Osteocyte (in vitro differentiated cells): ENCODE measurements around the gene TINAGL1. TPM values are rescaled to one million over a fixed set of nuclear protein-coding genes. Genes with fewer than 3 reads are reported as not detected.

Source experiments
- DNase-seq: peaks from one replicate; pipeline ENCODE4 v3.0.0; 2021; ENCODE audit warnings: mixed read lengths; ENCODE audit not compliant: unreplicated experiment; ENCODE audit errors: extremely low spot score
- H3K27ac Mint-ChIP-seq: one replicate; pipeline ENCODE4 v1.8.0; 2021; ENCODE audit warnings: mild to moderate bottlenecking, mixed read lengths; ENCODE audit not compliant: unreplicated experiment
- H3K27me3 Mint-ChIP-seq: one replicate; pipeline ENCODE4 v1.8.0; 2021; ENCODE audit warnings: mixed read lengths; ENCODE audit not compliant: unreplicated experiment
- H3K36me3 Mint-ChIP-seq: one replicate; pipeline ENCODE4 v1.8.0; 2021; ENCODE audit warnings: mixed read lengths; ENCODE audit not compliant: unreplicated experiment
- H3K4me1 Mint-ChIP-seq: one replicate; pipeline ENCODE4 v1.8.0; 2021; ENCODE audit warnings: mixed read lengths; ENCODE audit not compliant: unreplicated experiment
- H3K4me3 Mint-ChIP-seq: one replicate; pipeline ENCODE4 v1.8.0; 2021; ENCODE audit warnings: mild to moderate bottlenecking, moderate library complexity, mixed read lengths; ENCODE audit not compliant: unreplicated experiment
- H3K9me3 Mint-ChIP-seq: one replicate; pipeline ENCODE4 v1.8.0; 2021; ENCODE audit warnings: mixed read lengths; ENCODE audit not compliant: unreplicated experiment
- total RNA-seq: library from RNA; stranded (reverse); gene quantifications from 2 replicates; pipeline ENCODE4 v1.2.1, GENCODE V29; 2021
- TF ChIP-seq, protein P1 (sequence below): fragments of 200-600 bp; sonication (generic); IDR thresholded peaks from 2 replicates; pipeline ENCODE4 v1.5.0; 2021; ENCODE audit warnings: antibody characterized with exemption, mild to moderate bottlenecking, moderate library complexity

TINAGL1 gene
- total RNA-seq, 1 donor from 2014 or later, result 10.0 TPM

GRCh38 chr1:31591425-31592093 lies 15.2 kb downstream of the TINAGL1 start:
- H3K36me3 Mint-ChIP-seq, result no peaks in the 10 kb centered on the region
- H3K4me3 Mint-ChIP-seq, result no peak overlapping the region
- H3K9me3 Mint-ChIP-seq, result no peaks in the 10 kb centered on the region
- peaks cover 11% of the 10 kb centered on the region for H3K27me3 Mint-ChIP-seq
- no peak for DNase-seq
- peaks cover 21% of the 10 kb centered on the region for H3K4me1 Mint-ChIP-seq
- H3K27ac Mint-ChIP-seq, result peak overlapping the region; percentile 40
- TF ChIP-seq, protein P1, sequence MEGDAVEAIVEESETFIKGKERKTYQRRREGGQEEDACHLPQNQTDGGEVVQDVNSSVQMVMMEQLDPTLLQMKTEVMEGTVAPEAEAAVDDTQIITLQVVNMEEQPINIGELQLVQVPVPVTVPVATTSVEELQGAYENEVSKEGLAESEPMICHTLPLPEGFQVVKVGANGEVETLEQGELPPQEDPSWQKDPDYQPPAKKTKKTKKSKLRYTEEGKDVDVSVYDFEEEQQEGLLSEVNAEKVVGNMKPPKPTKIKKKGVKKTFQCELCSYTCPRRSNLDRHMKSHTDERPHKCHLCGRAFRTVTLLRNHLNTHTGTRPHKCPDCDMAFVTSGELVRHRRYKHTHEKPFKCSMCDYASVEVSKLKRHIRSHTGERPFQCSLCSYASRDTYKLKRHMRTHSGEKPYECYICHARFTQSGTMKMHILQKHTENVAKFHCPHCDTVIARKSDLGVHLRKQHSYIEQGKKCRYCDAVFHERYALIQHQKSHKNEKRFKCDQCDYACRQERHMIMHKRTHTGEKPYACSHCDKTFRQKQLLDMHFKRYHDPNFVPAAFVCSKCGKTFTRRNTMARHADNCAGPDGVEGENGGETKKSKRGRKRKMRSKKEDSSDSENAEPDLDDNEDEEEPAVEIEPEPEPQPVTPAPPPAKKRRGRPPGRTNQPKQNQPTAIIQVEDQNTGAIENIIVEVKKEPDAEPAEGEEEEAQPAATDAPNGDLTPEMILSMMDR, result no peak

DNA sequence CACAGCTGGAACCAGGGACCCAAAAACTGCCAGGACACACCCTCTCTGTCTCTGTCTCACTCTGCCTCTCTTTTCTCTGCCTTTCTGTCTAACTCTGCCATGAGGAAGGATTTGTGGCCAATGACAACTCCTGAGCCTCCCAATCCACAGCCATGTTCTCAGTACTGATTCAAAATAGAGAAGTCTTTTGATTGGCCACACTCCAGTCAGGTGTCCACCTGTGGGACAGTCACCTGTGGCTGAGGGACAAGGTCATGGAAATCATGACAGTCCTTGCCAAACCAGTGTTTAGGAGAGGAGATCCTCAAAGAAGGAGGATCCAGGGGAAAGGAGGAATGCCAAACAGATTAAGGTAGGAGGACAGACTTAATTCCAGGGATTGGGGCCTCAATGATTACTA lies 15.8 kb downstream of the TINAGL1 start:
- no peak overlapping the region for H3K4me3 Mint-ChIP-seq
- TF ChIP-seq, protein P1, result no peak
- no peaks in the 10 kb centered on the region for H3K36me3 Mint-ChIP-seq
- H3K9me3 Mint-ChIP-seq, result no peaks in the 10 kb centered on the region
- H3K4me1 Mint-ChIP-seq, result peaks cover 21% of the 10 kb centered on the region
- DNase-seq, result no peak
- peak overlapping the region; percentile 40 for H3K27ac Mint-ChIP-seq
- H3K27me3 Mint-ChIP-seq, result peaks cover 16% of the 10 kb centered on the region

DNA sequence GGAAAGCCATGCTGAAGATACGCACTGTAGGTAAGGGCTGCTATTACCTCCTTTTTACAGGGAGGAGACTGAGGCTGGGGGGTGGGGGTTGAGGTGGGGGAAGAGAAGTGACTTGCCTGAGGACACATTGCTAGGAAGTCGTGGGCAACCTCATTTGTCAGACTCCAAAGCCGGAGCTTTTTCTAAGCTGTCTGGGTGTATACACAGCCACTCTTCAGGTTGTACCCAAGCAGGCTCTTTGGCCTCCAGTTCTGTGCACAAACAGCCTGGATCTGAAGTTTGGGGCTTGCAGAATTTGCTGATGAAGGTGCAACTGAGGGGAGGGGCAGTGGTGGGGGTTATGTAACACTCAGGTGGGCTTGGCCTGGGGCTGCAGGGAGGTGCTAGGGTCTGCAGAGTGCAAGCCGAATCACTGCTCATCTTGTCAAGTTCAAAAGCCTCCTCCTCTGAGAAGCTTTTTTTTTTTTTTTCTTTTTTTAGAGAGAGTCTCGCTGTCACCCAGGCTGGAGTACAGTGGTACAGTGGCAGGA lies 16.9 kb downstream of the TINAGL1 start:
- H3K36me3 Mint-ChIP-seq, result no peaks in the 10 kb centered on the region
- H3K27ac Mint-ChIP-seq, result no peak overlapping the region
- H3K27me3 Mint-ChIP-seq, result peaks cover 21% of the 10 kb centered on the region
- TF ChIP-seq, protein P1, result no peak
- no peak overlapping the region for H3K4me3 Mint-ChIP-seq
- no peak for DNase-seq
- H3K4me1 Mint-ChIP-seq, result peaks cover 14% of the 10 kb centered on the region
- no peaks in the 10 kb centered on the region for H3K9me3 Mint-ChIP-seq

DNA sequence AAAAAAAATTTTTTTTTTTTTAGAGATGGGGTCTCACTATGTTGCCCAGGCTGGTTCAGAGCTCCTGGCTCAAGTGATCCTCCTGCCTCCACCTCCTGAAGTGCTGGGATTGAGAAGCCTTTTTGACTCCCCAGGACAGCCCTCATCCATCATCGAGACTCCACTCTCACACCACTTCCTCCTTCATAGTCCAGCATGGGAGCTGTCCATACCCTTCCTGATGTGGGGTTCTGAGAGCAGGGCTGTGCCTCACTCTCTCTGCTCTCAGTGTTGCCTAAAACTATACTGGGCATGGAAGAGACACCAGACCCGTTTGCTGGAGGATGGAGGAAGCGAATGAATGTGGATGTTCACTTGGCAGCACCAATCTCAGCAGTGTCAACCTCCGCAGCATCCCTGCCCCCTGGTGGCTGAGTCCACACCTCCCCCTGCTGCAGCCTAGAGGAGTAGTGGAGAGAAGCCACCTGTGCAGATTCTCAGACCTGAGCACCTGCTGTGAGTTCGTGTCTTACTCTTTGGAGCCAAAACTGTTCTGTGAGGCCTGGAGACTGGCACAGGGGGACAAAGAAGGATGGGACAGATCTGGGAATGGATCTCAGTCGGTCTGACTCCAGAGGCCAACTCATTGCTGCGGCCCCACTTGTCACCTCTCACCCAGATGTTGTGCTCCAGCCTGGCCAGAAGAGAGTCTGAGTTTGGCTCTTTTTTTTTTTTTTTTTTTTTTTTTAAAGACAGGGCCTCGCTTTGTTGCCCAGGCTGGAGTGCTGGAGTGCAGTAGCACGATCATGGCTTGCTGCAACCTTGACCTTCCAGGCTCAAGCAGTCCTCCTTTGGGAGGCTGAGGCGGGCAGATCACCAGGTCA lies 17.7 kb downstream of the TINAGL1 start:
- peaks cover 14% of the 10 kb centered on the region for H3K4me1 Mint-ChIP-seq
- TF ChIP-seq, protein P1, result peak; percentile 83

More for the DNA sequence above, 17.7 kb downstream of the TINAGL1 start:
- Mint-ChIP-seq H3K27me3 (peaks cover 21% of the 10 kb centered on the region), H3K4me3 (no peak overlapping the region), H3K36me3 (no peaks in the 10 kb centered on the region), H3K27ac (no peak overlapping the region), H3K9me3 (no peaks in the 10 kb centered on the region)
- DNase-seq, result no peak
